SJCRH30 (cell line): Measurements from ENCODE around the gene SKAP2. TPM values are rescaled to one million over a fixed set of nuclear protein-coding genes. Genes with fewer than 3 reads are reported as not detected.

Experiments used
- DNase-seq, 2 experiments: peaks; one replicate each; pipeline ENCODE4 v3.0.0-alpha.2; 2015 to 2020
- H3K27ac ChIP-seq: fragments of 250-450 bp; sonication (Bioruptor Pico); 2 replicates; pipeline ENCODE4 v1.5.1; 2020; ENCODE audit warnings: mild to moderate bottlenecking, moderate library complexity
- H3K27me3 ChIP-seq: fragments of 250-450 bp; sonication (Bioruptor Pico); 2 replicates; pipeline ENCODE4 v1.5.1; 2020; ENCODE audit warnings: mild to moderate bottlenecking, moderate library complexity
- H3K36me3 ChIP-seq: fragments of 250-450 bp; sonication (Bioruptor Pico); 2 replicates; pipeline ENCODE4 v1.5.1; 2020; ENCODE audit warnings: mild to moderate bottlenecking, moderate library complexity
- H3K4me1 ChIP-seq: fragments of 250-450 bp; sonication (Bioruptor Pico); 2 replicates; pipeline ENCODE4 v1.5.1; 2020; ENCODE audit warnings: mild to moderate bottlenecking, moderate library complexity
- H3K4me3 ChIP-seq: fragments of 250-450 bp; sonication (Bioruptor Pico); 2 replicates; pipeline ENCODE4 v1.5.1; 2020; ENCODE audit warnings: mild to moderate bottlenecking, moderate library complexity
- H3K9me3 ChIP-seq: fragments of 250-450 bp; sonication (Bioruptor Pico); replicated peaks from 2 replicates; pipeline ENCODE4 v1.5.1; 2020; ENCODE audit warnings: mild to moderate bottlenecking, moderate library complexity
- total RNA-seq: library from RNA; depleted of rRNA; stranded (reverse); fragments of >200 nt; shearing (Covaris generic); gene quantifications from 2 replicates; pipeline ENCODE4 v1.2.3, GENCODE V29; 2014

The SKAP2 gene
- total RNA-seq, 1 experiment from 2014 or later: 16.9 TPM

DNA sequence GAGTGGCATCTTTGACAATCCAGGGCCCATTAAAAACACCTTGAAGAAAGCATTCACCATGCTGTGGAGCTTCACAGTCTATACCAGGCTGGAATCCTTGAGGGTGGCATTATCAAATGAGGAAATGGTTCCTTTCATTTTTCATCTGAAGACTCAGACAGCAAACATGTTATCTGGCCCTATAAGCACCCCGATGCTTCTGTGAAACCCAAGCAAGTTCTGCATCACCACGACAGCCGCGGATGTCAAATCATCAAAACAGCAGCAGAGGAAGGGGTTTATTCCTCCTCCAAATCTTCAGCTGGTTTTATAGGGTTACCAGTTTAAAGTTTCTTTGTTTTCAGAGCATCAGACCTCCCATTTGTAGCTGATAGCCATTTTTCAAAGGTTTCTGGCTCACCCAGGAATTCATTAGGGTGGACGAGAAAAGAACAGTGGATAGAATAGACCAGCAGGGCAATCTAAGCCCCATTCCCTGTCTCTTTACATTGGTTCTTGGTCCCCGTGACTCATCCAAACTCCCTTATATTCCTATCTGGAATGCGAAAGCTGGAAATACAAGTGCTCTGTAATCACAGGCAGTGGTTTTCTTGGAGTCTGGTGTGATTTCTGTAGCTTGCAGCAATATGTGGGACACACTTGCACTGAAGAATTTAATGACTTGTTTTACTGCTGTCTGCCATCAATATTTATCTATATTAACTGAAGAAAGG, 217.9 kb downstream of the SKAP2 start:
- peaks cover 10% of the 10 kb centered on the region for H3K27me3 ChIP-seq

GRCh38 chr7:26645121-26645520, 219.3 kb downstream of the SKAP2 start:
- Histone ChIP-seq H3K4me3 (no peak overlapping the region), H3K4me1 (no peaks in the 10 kb centered on the region), H3K27me3 (peaks cover 10% of the 10 kb centered on the region), H3K36me3 (no peaks in the 10 kb centered on the region), H3K27ac (no peak overlapping the region), H3K9me3 (no peaks in the 10 kb centered on the region)
- no peak for DNase-seq

More for the DNA sequence above, 217.9 kb downstream of the SKAP2 start:
- no peak overlapping the region for H3K4me3 ChIP-seq
- no peak for DNase-seq
- no peaks in the 10 kb centered on the region for H3K9me3 ChIP-seq
- no peak overlapping the region for H3K27ac ChIP-seq
- no peaks in the 10 kb centered on the region for H3K4me1 ChIP-seq
- no peaks in the 10 kb centered on the region for H3K36me3 ChIP-seq

GRCh38 chr7:26642416-26642815, 222.0 kb downstream of the SKAP2 start:
- no peaks in the 10 kb centered on the region for H3K9me3 ChIP-seq
- peaks cover 5% of the 10 kb centered on the region; the same call in 1 of the 2 replicates for H3K27me3 ChIP-seq
- H3K27ac ChIP-seq: no peak overlapping the region

GRCh38 chr7:26639695-26640094, 224.7 kb downstream of the SKAP2 start:
- DNase-seq: no peak
- no peaks in the 10 kb centered on the region for H3K36me3 ChIP-seq
- H3K27me3 ChIP-seq: peaks cover 8% of the 10 kb centered on the region
- no peak overlapping the region for H3K27ac ChIP-seq
- no peak overlapping the region for H3K4me3 ChIP-seq
- no peaks in the 10 kb centered on the region for H3K9me3 ChIP-seq
- H3K4me1 ChIP-seq: no peaks in the 10 kb centered on the region

More at GRCh38 chr7:26642416-26642815, 222.0 kb downstream of the SKAP2 start:
- Histone ChIP-seq H3K36me3 (no peaks in the 10 kb centered on the region), H3K4me1 (no peaks in the 10 kb centered on the region), H3K4me3 (no peak overlapping the region)
- DNase-seq: no peak

GRCh38 chr7:26639111-26639510, 225.3 kb downstream of the SKAP2 start:
- H3K4me3 ChIP-seq: no peak overlapping the region
- DNase-seq: no peak
- peaks cover 11% of the 10 kb centered on the region for H3K27me3 ChIP-seq
- no peaks in the 10 kb centered on the region for H3K4me1 ChIP-seq
- H3K36me3 ChIP-seq: no peaks in the 10 kb centered on the region
- H3K9me3 ChIP-seq: no peaks in the 10 kb centered on the region; the same call in 1 of the 2 replicates
- H3K27ac ChIP-seq: no peak overlapping the region

DNA sequence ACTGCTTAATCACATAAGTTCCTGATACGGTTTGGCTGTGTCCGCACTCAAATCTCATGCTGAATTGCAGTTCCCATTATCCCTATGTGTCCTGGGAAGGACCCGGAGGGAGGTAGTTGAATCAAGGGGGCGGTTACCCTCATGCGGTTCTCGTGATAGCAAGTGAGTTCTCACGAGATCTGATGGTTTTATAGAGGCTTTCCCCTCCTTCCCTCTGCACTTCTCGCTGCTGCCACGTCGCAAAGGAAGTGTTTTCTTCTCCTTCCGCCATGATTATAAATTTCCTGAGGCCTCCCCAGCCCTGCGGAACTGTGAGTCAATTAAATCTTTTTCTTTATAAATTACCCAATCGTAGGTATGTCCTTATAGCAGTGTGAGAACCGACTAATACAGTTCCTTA, 226.2 kb downstream of the SKAP2 start:
- H3K27me3 ChIP-seq: peaks cover 16% of the 10 kb centered on the region
- H3K4me1 ChIP-seq: no peaks in the 10 kb centered on the region
- H3K36me3 ChIP-seq: no peaks in the 10 kb centered on the region
- H3K4me3 ChIP-seq: no peak overlapping the region
- no peak overlapping the region for H3K27ac ChIP-seq
- DNase-seq: no peak
- H3K9me3 ChIP-seq: no peaks in the 10 kb centered on the region; the same call in 1 of the 2 replicates

GRCh38 chr7:26637610-26638009, 226.8 kb downstream of the SKAP2 start:
- Histone ChIP-seq H3K27me3 (peaks cover 16% of the 10 kb centered on the region), H3K4me1 (no peaks in the 10 kb centered on the region), H3K27ac (no peak overlapping the region), H3K9me3 (no peaks in the 10 kb centered on the region; the same call in 1 of the 2 replicates), H3K4me3 (no peak overlapping the region), H3K36me3 (no peaks in the 10 kb centered on the region)
- DNase-seq: no peak

GRCh38 chr7:26636808-26637207, 227.6 kb downstream of the SKAP2 start:
- Histone ChIP-seq H3K27me3 (peaks cover 16% of the 10 kb centered on the region), H3K27ac (no peak overlapping the region), H3K4me3 (no peak overlapping the region), H3K9me3 (no peaks in the 10 kb centered on the region; the same call in 1 of the 2 replicates), H3K36me3 (no peaks in the 10 kb centered on the region), H3K4me1 (no peaks in the 10 kb centered on the region)
- no peak for DNase-seq

DNA sequence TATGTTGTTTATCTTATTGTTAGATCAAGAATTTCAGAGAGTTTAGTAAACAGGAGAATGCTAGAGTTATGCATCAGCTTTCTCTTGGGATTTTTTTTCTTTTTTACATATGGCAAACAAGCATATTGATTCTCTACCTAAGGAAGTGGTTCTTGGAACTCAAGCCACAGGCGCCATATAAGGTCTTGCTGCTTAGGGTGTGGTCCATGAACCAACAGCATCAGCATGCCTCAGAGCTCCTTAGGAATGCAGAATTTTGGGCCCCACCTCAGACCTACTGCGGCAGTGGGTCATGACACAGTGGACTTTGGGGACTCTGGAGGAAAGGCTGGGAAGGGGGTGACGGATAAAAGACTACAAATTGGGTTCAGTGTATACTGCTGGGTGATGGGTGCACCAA, 230.8 kb downstream of the SKAP2 start:
- Histone ChIP-seq H3K36me3 (no peaks in the 10 kb centered on the region), H3K4me3 (no peak overlapping the region), H3K27me3 (peaks cover 30% of the 10 kb centered on the region), H3K4me1 (no peaks in the 10 kb centered on the region), H3K9me3 (no peaks in the 10 kb centered on the region; the same call in 1 of the 2 replicates), H3K27ac (no peak overlapping the region)
- no peak for DNase-seq

GRCh38 chr7:26631601-26632000, 232.8 kb downstream of the SKAP2 start:
- no peak for DNase-seq
- H3K9me3 ChIP-seq: no peaks in the 10 kb centered on the region; the same call in 1 of the 2 replicates
- no peak overlapping the region for H3K27ac ChIP-seq
- no peaks in the 10 kb centered on the region for H3K36me3 ChIP-seq
- no peak overlapping the region for H3K4me3 ChIP-seq
- H3K4me1 ChIP-seq: no peaks in the 10 kb centered on the region
- H3K27me3 ChIP-seq: peaks cover 48% of the 10 kb centered on the region

DNA sequence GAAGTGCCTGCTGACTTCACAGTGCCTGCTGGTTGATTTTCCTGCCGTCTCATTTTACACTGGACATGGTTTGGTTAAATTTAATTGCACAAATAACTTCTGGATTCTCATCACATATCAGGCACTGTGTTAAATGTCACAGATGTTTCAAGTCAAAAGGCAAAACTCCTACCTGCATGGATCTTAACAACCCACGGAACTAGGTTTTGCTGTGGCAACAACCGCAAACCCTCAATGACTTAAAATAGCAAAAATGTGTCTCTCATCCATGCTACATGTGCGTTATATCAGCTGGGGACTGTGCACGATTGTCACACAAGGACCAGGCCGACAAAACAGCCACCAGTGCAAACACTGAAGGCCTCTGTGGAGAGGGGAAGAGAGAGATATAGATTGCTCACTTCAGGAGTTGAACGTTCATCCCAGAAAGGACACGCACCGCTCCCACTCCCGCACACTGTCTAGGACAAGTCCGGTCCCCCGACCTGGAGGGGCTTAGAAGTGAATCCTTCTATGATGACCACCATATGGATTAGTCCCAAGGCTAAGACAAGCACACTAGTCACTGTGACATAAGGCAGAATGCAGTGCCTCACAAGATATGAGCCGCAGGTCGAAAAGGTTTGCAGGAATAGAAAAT, 233.3 kb downstream of the SKAP2 start:
- no peaks in the 10 kb centered on the region for H3K4me1 ChIP-seq
- H3K27me3 ChIP-seq: peaks cover 45% of the 10 kb centered on the region
- no peaks in the 10 kb centered on the region; the same call in 1 of the 2 replicates for H3K9me3 ChIP-seq
- H3K36me3 ChIP-seq: no peaks in the 10 kb centered on the region
- DNase-seq: no peak
- H3K4me3 ChIP-seq: no peak overlapping the region
- H3K27ac ChIP-seq: no peak overlapping the region

DNA sequence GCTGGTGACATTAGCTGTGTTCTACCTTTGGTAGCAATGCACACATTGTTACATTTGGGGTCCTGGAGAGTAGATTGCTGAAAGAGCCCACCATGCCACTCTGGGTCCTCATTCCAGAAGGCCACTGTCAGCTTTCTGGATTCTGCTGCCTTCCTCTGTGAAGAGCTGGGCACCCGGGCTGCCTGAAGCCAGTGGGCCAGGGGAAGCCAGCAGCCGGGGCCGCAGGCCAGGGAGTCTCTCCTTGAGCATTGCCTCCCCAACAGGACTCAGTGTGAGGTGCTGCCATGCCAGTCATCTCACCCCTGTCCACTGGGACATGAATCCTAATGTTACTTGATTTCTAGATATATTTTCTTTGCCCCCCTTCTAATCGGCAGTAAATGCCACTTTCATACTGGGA, 234.0 kb downstream of the SKAP2 start:
- H3K4me1 ChIP-seq: no peaks in the 10 kb centered on the region
- peaks cover 44% of the 10 kb centered on the region for H3K27me3 ChIP-seq
- DNase-seq: no peak
- H3K9me3 ChIP-seq: no peaks in the 10 kb centered on the region; the same call in 1 of the 2 replicates
- H3K4me3 ChIP-seq: no peak overlapping the region
- H3K36me3 ChIP-seq: no peaks in the 10 kb centered on the region
- no peak overlapping the region for H3K27ac ChIP-seq

DNA sequence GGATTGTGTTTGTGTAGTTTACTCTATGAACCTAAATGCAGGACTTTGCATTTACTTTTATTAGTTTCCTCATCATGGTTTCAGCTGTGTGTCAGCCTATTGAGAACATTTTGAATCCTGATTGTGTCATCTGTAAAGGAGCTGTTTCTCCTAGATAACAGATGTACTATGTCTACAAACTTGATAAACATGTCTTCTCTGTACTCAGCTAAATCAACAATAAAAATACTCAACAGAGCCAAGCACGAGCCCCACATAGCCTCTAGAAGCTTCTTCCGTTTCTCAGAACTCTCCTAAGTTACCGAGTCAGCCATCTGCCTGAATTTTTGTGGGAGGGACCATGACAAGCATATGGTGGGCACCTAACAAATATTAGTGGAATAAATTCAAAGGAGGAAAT, 234.7 kb downstream of the SKAP2 start:
- H3K36me3 ChIP-seq: no peaks in the 10 kb centered on the region
- no peaks in the 10 kb centered on the region; the same call in 1 of the 2 replicates for H3K9me3 ChIP-seq
- no peak overlapping the region for H3K27ac ChIP-seq

GRCh38 chr7:26627891-26628341, 236.5 kb downstream of the SKAP2 start:
- no peaks in the 10 kb centered on the region for H3K4me1 ChIP-seq
- no peaks in the 10 kb centered on the region for H3K9me3 ChIP-seq
- H3K27me3 ChIP-seq: peaks cover 55% of the 10 kb centered on the region
- no peak for DNase-seq
- no peaks in the 10 kb centered on the region for H3K36me3 ChIP-seq
- no peak overlapping the region for H3K27ac ChIP-seq
- no peak overlapping the region for H3K4me3 ChIP-seq

More for the DNA sequence above, 234.7 kb downstream of the SKAP2 start:
- H3K27me3 ChIP-seq: peaks cover 50% of the 10 kb centered on the region
- H3K4me1 ChIP-seq: no peaks in the 10 kb centered on the region
- DNase-seq: no peak
- H3K4me3 ChIP-seq: no peak overlapping the region

GRCh38 chr7:26627221-26627620, 237.2 kb downstream of the SKAP2 start:
- H3K27ac ChIP-seq: no peak overlapping the region
- no peak overlapping the region for H3K4me3 ChIP-seq
- H3K4me1 ChIP-seq: no peaks in the 10 kb centered on the region
- peaks cover 61% of the 10 kb centered on the region for H3K27me3 ChIP-seq
- H3K36me3 ChIP-seq: no peaks in the 10 kb centered on the region
- DNase-seq: no peak
- H3K9me3 ChIP-seq: no peaks in the 10 kb centered on the region
